GM23248 (cell line): ENCODE data around the gene PRICKLE2. TPM values are rescaled to one million over a fixed set of nuclear protein-coding genes. Genes with fewer than 3 reads are reported as not detected.

Source experiments
- DNase-seq: peaks from one replicate; pipeline ENCODE4 v3.0.0-alpha.2; 2015
- H2AFZ ChIP-seq: fragments of 200-600 bp; sonication (generic); 2 replicates; pipeline ENCODE4 v1.6.1; 2016; ENCODE audit warnings: antibody characterized with exemption
- H3F3A ChIP-seq: fragments of 200-600 bp; sonication (generic); 2 replicates; pipeline ENCODE4 v1.6.1; 2016; ENCODE audit warnings: mild to moderate bottlenecking, antibody characterized with exemption, mixed run types; ENCODE audit not compliant: insufficient read depth
- H3K27ac ChIP-seq: fragments of 200-600 bp; sonication (generic); 2 replicates; pipeline ENCODE4 v1.5.1; 2016; ENCODE audit warnings: mild to moderate bottlenecking
- H3K27me3 ChIP-seq: fragments of 200-600 bp; sonication (generic); replicated peaks from 2 replicates; pipeline ENCODE4 v1.6.1; 2016; ENCODE audit warnings: mild to moderate bottlenecking; ENCODE audit not compliant: insufficient read depth
- H3K36me3 ChIP-seq: fragments of 200-600 bp; sonication (generic); 2 replicates; pipeline ENCODE4 v1.6.1; 2016; ENCODE audit warnings: low read depth, mild to moderate bottlenecking
- H3K4me1 ChIP-seq: fragments of 200-600 bp; sonication (generic); 2 replicates; pipeline ENCODE4 v1.6.1; 2016; ENCODE audit warnings: mild to moderate bottlenecking; ENCODE audit not compliant: insufficient read depth
- H3K4me2 ChIP-seq: fragments of 200-600 bp; sonication (generic); one replicate; pipeline ENCODE4 v1.6.1; 2016; ENCODE audit warnings: mild to moderate bottlenecking; ENCODE audit not compliant: unreplicated experiment
- H3K4me3 ChIP-seq: fragments of 200-600 bp; sonication (generic); 2 replicates; pipeline ENCODE4 v1.5.1; 2016; ENCODE audit warnings: mild to moderate bottlenecking
- H3K79me2 ChIP-seq: fragments of 200-600 bp; sonication (generic); 2 replicates; pipeline ENCODE4 v1.6.1; 2016; ENCODE audit warnings: mild to moderate bottlenecking; ENCODE audit not compliant: insufficient read depth
- H3K9ac ChIP-seq: fragments of 200-600 bp; sonication (generic); 2 replicates; pipeline ENCODE4 v1.6.1; 2016; ENCODE audit warnings: mild to moderate bottlenecking
- H3K9me2 ChIP-seq: fragments of 200-600 bp; sonication (generic); 2 replicates; pipeline ENCODE4 v1.6.1; 2016; ENCODE audit warnings: mixed run types, mild to moderate bottlenecking, moderate library complexity; ENCODE audit not compliant: insufficient read depth
- H3K9me3 ChIP-seq: fragments of 200-600 bp; sonication (generic); one replicate; pipeline ENCODE4 v1.6.1; 2017; ENCODE audit warnings: low read depth
- H4K20me1 ChIP-seq: fragments of 200-600 bp; sonication (generic); 2 replicates; pipeline ENCODE4 v1.6.0; 2016; ENCODE audit not compliant: insufficient read depth
- EZH2 ChIP-seq: fragments of 200-600 bp; sonication (generic); IDR thresholded peaks from 2 replicates; pipeline ENCODE4 v1.6.1; 2018; ENCODE audit warnings: antibody characterized with exemption, mild to moderate bottlenecking; ENCODE audit not compliant: insufficient read depth, poor library complexity, severe bottlenecking
- EZH2phosphoT487 ChIP-seq: fragments of 200-600 bp; sonication (generic); IDR thresholded peaks from 2 replicates; pipeline ENCODE4 v1.6.1; 2018; ENCODE audit warnings: antibody characterized with exemption, moderate library complexity, mild to moderate bottlenecking, low read depth; ENCODE audit not compliant: insufficient read depth
- WGBS, 2 experiments: methylation state at CpG; one replicate each; pipeline ENCODE4 v1.1.6; 2015 to 2017; ENCODE audit warnings: low lambda C conversion rate in 2 of 2, low coverage in 1 of 2; ENCODE audit errors: missing lambda C conversion rate in 2 of 2; 5-methylcytosine and 5-hydroxymethylcytosine counted together
- in situ Hi-C: fragments of 300-500 bp; cut with MboI; formaldehyde crosslinking; loops from 2 replicates; pipeline ENCODE4 v1.15.0; 2020
- polyA plus RNA-seq: library from polyadenylated mRNA; unstranded; fragments of >200 nt; fragmentation: Nextera tagmentation; extraction: Ambion mirVana; gene quantifications from 2 replicates; pipeline ENCODE4 v1.2.1, GENCODE V29; 2016
- total RNA-seq: library from RNA; depleted of rRNA; stranded (reverse); fragments of >200 nt; shearing (Covaris generic); gene quantifications from 2 replicates; pipeline ENCODE4 v1.2.3, GENCODE V29; 2014

PRICKLE2 gene
- total and polyA plus RNA-seq, 2 experiments from 2014 or later: 7.3 to 19.6 TPM

DNA sequence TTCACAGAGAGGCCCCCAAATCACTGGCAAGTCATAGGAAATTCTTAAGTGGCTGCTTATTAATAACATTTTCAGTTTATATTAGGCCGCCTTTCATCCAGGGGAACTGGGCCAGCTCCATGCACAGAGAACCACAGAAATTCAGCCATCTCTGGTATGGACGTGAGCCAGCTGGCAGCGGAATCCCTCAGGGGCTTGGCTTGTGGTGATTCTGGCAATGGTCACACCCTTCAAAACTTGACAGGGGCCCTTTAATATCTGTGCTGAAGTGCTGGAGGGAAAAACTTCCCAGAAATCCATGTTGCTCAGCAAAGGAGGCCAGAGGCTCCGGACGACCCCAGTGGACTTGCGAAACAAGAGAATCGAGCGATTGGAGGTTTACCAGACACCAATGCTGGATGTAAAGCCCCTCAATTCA is 11.3 kb downstream of the PRICKLE2 start:
- TF ChIP-seq EZH2: no peak
- no peak for TF ChIP-seq EZH2phosphoT487
- Histone ChIP-seq H3K79me2 (peaks cover 94% of the 10 kb centered on the region), H2AFZ (peak overlapping the region; percentile 61), H3K9me2 (no peaks in the 10 kb centered on the region), H3K27me3 (no peaks in the 10 kb centered on the region), H3K36me3 (no peaks in the 10 kb centered on the region), H3K27ac (peak overlapping the region; percentile 95), H3K9ac (peak overlapping the region; percentile 86), H3F3A (peaks cover 55% of the 10 kb centered on the region), H3K9me3 (no peaks in the 10 kb centered on the region), H3K4me3 (peak overlapping the region; percentile 71), H3K4me1 (peaks cover 48% of the 10 kb centered on the region), H4K20me1 (no peaks in the 10 kb centered on the region), H3K4me2 (peak overlapping the region; percentile 93)
- DNase-seq: peak; percentile 67
- in situ Hi-C loops: no loop called here
- WGBS, 2 experiments: 2 to 5% methylated on average over 8 of the region's 8 CpGs

DNA sequence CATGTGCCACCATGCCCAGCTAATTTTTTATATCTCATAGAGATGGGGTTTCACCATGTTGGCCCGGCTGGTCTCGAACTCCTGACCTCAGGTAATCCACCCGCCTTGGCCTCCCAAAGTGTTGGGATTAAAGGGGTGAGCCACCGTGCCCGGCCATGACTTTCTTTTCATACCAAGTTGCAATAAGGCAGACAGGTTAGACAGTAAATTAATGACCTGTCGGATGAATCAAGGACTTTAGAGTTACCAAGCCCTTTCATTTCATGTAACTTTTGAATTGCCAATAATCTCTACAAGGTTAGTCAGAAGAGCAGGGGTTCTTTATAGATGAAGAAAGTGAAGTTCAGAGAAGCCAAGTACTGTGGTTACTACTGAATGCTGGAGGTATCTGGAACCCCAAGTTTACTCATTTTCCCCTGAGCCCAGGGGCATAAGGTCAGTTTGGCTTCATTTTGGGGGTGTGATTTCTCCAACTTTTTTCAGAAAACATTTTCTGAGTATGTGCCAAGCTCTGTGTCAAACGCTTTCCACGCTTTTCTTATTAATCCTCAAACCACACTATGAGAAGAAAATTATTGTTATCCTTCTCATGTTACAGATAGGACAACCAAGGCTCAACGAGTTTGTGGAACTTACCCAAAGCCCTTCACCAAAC is 11.9 kb downstream of the PRICKLE2 start:
- peak; percentile 37 for DNase-seq
- Histone ChIP-seq H3K9me2 (no peaks in the 10 kb centered on the region), H3K36me3 (no peaks in the 10 kb centered on the region), H3K27me3 (no peaks in the 10 kb centered on the region), H3K4me1 (peaks cover 48% of the 10 kb centered on the region), H3K9ac (peak overlapping the region; percentile 86), H3F3A (peaks cover 52% of the 10 kb centered on the region), H3K4me2 (peak overlapping the region; percentile 93), H3K4me3 (peak overlapping the region; percentile 71), H3K79me2 (peaks cover 94% of the 10 kb centered on the region), H2AFZ (no peak overlapping the region), H3K27ac (peak overlapping the region; percentile 95), H4K20me1 (no peaks in the 10 kb centered on the region), H3K9me3 (no peaks in the 10 kb centered on the region)
- TF ChIP-seq EZH2: no peak
- TF ChIP-seq EZH2phosphoT487: no peak
- in situ Hi-C loops: no loop called here
- 68 to 69% methylated on average over 9 of the region's 9 CpGs for WGBS, 2 experiments

DNA sequence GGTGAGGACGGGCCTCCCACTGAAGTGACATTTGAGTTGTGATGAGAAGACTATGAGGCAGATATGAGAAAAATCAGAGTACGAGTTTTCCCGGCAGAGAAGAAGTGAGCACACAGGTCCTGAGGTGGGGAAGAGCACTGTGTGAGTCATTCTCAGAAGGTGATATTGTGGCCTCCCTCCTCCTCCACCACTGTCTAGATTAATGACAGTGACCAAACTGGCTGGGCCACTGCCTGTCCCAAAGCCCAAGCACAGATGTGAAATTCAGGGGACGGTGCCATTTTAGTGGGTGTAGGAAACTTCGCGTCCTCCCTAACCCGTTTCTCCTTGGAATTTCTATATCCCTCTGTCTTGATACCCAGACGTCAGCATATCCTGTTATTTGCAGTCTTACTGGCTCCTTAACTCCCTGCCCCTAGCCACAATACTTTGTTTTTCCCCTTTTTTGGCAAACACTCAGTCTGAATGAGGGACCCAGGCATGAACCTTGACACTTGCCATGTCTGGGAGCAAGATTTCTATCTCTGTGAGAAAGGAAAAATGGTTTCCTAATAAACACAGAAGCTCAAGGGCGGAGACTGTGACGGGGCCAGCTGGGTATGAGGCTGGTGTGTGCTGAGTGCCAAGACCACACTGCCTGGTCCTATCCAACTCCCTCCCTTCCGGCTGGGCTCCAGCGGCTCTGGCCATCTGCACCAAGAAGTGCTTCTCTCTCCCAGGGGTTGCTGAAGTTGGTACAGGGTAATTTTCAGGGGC is 15.2 kb downstream of the PRICKLE2 start:
- Histone ChIP-seq H3K4me3 (no peak overlapping the region), H3K9me3 (no peaks in the 10 kb centered on the region), H3K4me2 (no peak overlapping the region), H3K27ac (peak overlapping the region; percentile 56), H4K20me1 (no peaks in the 10 kb centered on the region), H3K4me1 (peaks cover 48% of the 10 kb centered on the region), H3K9me2 (no peaks in the 10 kb centered on the region), H3K27me3 (no peaks in the 10 kb centered on the region), H3K79me2 (peaks cover 93% of the 10 kb centered on the region), H3K36me3 (no peaks in the 10 kb centered on the region), H3F3A (peaks cover 68% of the 10 kb centered on the region), H3K9ac (peak overlapping the region; percentile 34; the same call in 1 of the 2 replicates), H2AFZ (no peak overlapping the region)
- in situ Hi-C loops: no loop called here
- 36 to 37% methylated on average over 12 of the region's 12 CpGs for WGBS, 2 experiments
- DNase-seq: peak; percentile 84
- TF ChIP-seq EZH2phosphoT487 (no peak), EZH2 (no peak)

DNA sequence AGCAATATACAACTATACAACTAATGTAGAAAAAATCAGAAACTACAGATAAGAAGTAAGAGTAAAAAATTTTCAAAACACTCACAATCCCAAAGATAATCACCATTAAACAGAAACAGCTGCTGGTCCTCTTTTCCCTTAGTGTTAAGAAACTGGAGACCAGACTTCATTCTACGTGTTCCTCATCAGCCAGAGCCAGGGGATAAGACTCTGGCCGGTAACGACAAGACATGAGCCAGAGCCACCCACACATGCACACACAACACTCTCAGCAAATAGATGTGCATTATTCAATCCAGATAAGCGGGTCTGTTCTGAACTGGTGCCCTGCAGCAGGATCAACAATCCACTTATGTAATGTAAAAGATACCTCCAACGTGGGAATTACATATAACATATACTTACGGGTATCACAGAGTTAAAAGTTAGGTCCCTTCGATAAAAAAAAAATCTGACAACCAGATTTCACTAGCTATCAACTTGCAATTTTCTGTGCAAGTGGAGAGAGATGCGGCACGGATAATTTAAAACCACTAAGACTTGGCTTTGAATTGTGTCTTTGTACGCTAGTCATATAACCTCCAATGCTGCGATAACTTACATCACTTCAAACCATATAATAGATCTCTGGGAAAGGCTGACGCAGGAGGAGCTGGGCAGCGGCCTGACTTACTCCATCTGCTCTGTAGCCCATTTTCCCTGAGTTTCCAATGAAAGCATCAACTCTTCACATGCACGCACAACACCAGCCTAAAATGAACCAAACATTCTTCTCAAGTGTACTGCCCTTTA is 17.8 kb downstream of the PRICKLE2 start:
- TF ChIP-seq EZH2 (no peak), EZH2phosphoT487 (no peak)
- Histone ChIP-seq H3K9ac (peak overlapping the region; percentile 36), H4K20me1 (no peaks in the 10 kb centered on the region; the same call in 1 of the 2 replicates), H3K4me3 (no peak overlapping the region), H3K27ac (peak overlapping the region; percentile 84), H3K4me2 (peak overlapping the region; percentile 17), H2AFZ (no peak overlapping the region), H3K4me1 (peaks cover 45% of the 10 kb centered on the region), H3K9me2 (no peaks in the 10 kb centered on the region), H3K36me3 (no peaks in the 10 kb centered on the region), H3F3A (peaks cover 59% of the 10 kb centered on the region), H3K9me3 (no peaks in the 10 kb centered on the region), H3K27me3 (no peaks in the 10 kb centered on the region), H3K79me2 (peaks cover 98% of the 10 kb centered on the region)
- DNase-seq: peak; percentile 87
- 37 to 39% methylated on average over 14 of the region's 14 CpGs for WGBS, 2 experiments
- in situ Hi-C loops: no loop called here
